Psoas muscle (tissue), 8 donors: Measurements from ENCODE around the gene BHLHA15. TPM values are rescaled to one million over a fixed set of nuclear protein-coding genes. Genes with fewer than 3 reads are reported as not detected.

Source experiments
- ATAC-seq, 4 donors: fragments of 200-7000 bp; cut with Tn5 transposase; one replicate each; pipeline ENCODE4 v1.9.1; 2020; ENCODE audit warnings: moderate library complexity in 3 of 4, mild to moderate bottlenecking in 2 of 4
- DNase-seq, 2 donors: peaks; one replicate each; pipeline ENCODE4 v3.0.0-alpha.2; 2020
- H3K27ac ChIP-seq: fragments of 200-600 bp; one replicate; pipeline ENCODE4 v1.8.0; 2022
- H3K27me3 ChIP-seq, 3 donors: fragments of 200-600 bp in 1 of 3; one replicate each; pipeline versions ENCODE4 v1.6.1 to v1.8.0; 2013 to 2022; ENCODE audit warnings: low read length in 2 of 3, mild to moderate bottlenecking in 2 of 3, moderate library complexity in 1 of 3; ENCODE audit not compliant: insufficient read depth in 3 of 3
- H3K36me3 ChIP-seq, 2 donors: fragments of 200-600 bp in 1 of 2; one replicate each; pipeline versions ENCODE4 v1.6.1 to v1.8.0; 2013 to 2022; ENCODE audit warnings: low read depth in 1 of 2, mild to moderate bottlenecking in 1 of 2, moderate library complexity in 1 of 2; ENCODE audit not compliant: insufficient read depth in 1 of 2
- H3K4me1 ChIP-seq: fragments of 200-600 bp; one replicate; pipeline ENCODE4 v1.8.0; 2022
- H3K4me3 ChIP-seq: fragments of 200-600 bp; one replicate; pipeline ENCODE4 v1.8.0; 2022; ENCODE audit warnings: mild to moderate bottlenecking
- H3K9me3 ChIP-seq: fragments of 200-600 bp; one replicate; pipeline ENCODE4 v1.8.0; 2022
- WGBS, 3 donors: extraction: QIAGEN DNeasy Blood & Tissue Kit; methylation state at CpG; one replicate each; pipeline versions ENCODE4 v1.1.6 to v1.1.7; 2013; 5-methylcytosine and 5-hydroxymethylcytosine counted together
- intact Hi-C, 2 donors: fragments of 100-400 bp; cut with DNase I; formaldehyde crosslinking; loops; one replicate each; pipeline versions ENCODE4 v1.11.0 to v1.14.2; 2022
- polyA plus RNA-seq, 3 donors: library from polyadenylated mRNA; stranded (reverse); fragments of 200-250 nt; gene quantifications; one replicate each; pipeline ENCODE4 v1.2.3, GENCODE V29; 2013
- total RNA-seq, 4 donors: library from RNA; stranded (reverse); fragmentation: NEBNext Ultra II Directional in 2 of 4; extraction: Animal tissue kit (Norgen Biotek cat#: 25700) in 2 of 4; gene quantifications; one replicate each; pipeline versions ENCODE4 v1.2.1 to v1.2.4, GENCODE V29; 2021 to 2023
- TF ChIP-seq, protein P1 (sequence below): fragments of 200-600 bp; IDR thresholded peaks from one replicate; pipeline ENCODE4 v1.8.0; 2022; ENCODE audit warnings: antibody characterized with exemption
- donor health status: healthy with polysubstance abuse.
- donor health status: DM: no; HTN: no; CAD: no; lungs with moderate emphysema.
- donor health status: Bipolar disorder and iron deficiency.
- donor health status: healthy.
- donor health status: DM: yes; HTN: yes; CAD: no.
- donor health status: DM: no; HTN: no; CAD: no.
- donor health status: DM: no; HTN: no; CAD: no.
- donor health status: DM: yes; HTN: yes; CAD: no.

BHLHA15 gene
- total and polyA plus RNA-seq, 7 donors = not detected

DNA sequence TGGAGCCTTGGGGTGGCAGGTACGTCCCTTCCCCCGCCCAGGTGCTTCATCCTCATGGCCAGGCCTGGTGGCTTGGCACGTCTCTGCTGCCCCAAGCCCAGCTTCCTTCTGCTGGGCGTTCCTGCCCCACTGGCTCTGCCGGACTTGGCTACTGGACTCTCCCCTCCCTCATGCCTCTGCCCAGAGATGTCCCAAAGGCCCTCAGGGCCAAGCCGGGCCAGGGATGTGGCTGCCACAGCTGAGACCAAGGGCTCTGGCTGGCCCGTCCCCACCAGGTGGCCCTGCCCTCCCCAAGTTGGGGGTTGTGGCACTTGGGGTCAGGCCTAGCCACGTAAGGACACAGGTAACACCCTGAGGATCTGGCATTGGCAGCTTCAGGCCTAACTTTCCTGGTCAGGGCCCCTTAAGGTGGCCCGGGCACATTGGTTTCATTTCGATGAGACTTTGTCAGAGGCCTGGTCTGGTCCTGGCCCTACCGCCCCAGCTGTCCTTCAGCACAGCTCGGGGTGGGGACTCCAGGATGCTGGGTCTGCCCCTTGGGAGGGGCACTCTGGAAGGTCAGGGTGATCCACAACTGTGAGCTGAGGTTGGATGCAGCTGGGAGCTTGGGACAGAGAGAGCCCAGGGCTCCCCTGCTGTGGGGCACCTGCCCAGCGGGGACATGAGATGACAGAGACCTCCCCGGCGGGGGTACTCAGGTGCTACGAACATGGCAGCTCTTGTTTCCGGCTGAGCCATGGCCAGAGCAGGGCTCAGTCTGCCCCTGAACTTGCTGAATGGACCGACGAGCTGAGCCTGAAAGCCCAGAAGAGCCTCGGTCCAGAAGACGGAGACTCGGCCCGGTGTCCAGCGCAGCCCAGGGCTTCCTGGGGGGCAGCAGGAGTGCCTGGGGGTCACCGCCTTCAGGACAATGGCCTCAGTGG, 2.9 kb downstream of the BHLHA15 start:
- Histone ChIP-seq H3K36me3 (peaks cover 0 to 10% of the 10 kb centered on the region in 2 donors), H3K27me3 (peaks cover 0 to 4% (median 4%) of the 10 kb centered on the region in 3 donors), H3K4me3 (no peak overlapping the region), H3K4me1 (no peaks in the 10 kb centered on the region), H3K9me3 (no peaks in the 10 kb centered on the region), H3K27ac (no peak overlapping the region)
- DNase-seq = peak in 1 of 2 donors; percentile 44
- intact Hi-C loops = no loop called here
- 67 to 72% (median 67%) methylated on average over 25 of the region's 25 CpGs for WGBS, 3 donors
- peak in 2 of 4 donors; percentile 20 to 34 for ATAC-seq
- TF ChIP-seq, protein P1, sequence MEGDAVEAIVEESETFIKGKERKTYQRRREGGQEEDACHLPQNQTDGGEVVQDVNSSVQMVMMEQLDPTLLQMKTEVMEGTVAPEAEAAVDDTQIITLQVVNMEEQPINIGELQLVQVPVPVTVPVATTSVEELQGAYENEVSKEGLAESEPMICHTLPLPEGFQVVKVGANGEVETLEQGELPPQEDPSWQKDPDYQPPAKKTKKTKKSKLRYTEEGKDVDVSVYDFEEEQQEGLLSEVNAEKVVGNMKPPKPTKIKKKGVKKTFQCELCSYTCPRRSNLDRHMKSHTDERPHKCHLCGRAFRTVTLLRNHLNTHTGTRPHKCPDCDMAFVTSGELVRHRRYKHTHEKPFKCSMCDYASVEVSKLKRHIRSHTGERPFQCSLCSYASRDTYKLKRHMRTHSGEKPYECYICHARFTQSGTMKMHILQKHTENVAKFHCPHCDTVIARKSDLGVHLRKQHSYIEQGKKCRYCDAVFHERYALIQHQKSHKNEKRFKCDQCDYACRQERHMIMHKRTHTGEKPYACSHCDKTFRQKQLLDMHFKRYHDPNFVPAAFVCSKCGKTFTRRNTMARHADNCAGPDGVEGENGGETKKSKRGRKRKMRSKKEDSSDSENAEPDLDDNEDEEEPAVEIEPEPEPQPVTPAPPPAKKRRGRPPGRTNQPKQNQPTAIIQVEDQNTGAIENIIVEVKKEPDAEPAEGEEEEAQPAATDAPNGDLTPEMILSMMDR = no peak

DNA sequence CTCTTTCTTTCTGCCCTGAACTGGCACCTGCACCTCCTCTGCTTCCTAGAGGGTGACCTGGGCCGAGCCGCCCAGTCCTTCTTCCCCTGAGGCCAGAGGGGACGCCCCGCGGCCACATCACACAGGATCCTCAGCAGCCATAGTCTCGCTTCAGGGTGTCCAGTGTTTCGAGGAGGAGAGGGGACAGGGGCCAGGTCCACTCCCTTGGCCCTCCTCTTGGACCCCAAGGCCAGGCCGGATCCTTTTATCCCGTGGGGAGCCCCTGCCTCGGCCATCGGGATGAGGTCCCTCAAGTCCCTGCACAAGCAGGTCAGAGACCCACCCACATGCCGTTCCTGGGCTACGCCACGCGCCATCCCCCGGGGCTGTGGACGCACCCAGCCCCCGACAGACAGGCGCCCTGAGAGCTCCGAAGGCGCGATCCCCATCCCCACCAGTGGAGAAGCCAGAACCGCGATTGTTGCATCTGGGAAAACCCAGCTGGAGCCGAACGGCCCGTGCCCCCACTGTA, 3.6 kb downstream of the BHLHA15 start:
- H3K36me3 ChIP-seq = peaks cover 0 to 14% of the 10 kb centered on the region in 2 donors
- no peaks in the 10 kb centered on the region for H3K9me3 ChIP-seq
- no peaks in the 10 kb centered on the region for H3K4me1 ChIP-seq
- H3K27ac ChIP-seq = no peak overlapping the region
- 89 to 92% (median 91%) methylated on average over 27 of the region's 27 CpGs for WGBS, 3 donors
- intact Hi-C loops = no loop called here
- no peak for ATAC-seq
- peaks cover 0 to 4% (median 4%) of the 10 kb centered on the region in 3 donors for H3K27me3 ChIP-seq
- TF ChIP-seq, protein P1 = no peak
- H3K4me3 ChIP-seq = no peak overlapping the region
- DNase-seq = peak in 1 of 2 donors; percentile 19

DNA sequence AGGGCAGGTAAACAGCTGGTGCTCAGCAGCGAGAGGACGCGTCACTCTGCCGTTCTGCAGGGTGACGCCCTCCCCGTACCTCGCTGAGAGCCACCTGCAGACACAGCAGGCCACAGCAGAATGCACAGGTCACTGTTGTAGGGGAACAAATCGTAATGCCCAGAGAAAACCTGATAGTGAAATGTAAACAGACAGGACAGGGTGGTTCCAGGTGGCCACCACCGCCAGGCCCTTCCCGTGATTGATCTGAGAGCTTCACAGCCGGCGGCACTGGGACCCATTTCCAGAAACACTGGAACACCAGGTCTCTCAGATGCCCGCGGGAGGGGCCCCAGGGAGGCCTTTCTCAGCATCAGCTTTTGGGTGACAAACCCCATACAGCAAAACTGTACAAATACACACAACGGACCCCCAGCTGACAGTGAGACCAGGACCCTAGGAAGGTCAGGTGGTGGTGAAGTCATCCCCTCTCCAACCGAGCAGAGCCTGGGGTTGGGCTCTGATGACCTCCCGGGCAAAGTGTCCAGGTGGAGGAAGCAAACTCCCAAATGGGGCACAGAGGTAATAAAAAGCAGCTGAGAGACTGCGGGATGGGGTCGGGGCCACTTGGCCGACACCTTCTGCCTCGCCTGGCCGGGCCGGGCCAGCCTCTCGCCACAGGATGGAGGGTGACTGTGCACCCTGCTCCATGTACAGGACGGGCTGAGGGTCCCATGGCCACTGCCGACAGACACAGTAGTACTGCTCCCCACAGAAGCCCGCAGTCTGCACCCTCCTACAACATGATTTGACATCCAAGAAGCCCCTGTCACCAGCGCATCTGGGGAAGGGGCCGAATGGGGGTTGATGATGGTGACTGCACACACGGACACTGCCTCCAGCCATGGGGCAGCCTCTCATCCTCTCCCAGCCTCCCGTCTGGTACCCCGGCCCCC, 4.6 kb downstream of the BHLHA15 start:
- H3K4me1 ChIP-seq = no peaks in the 10 kb centered on the region
- ATAC-seq (no peak), DNase-seq (peak in 1 of 2 donors; percentile 43)
- TF ChIP-seq, protein P1 = no peak
- peaks cover 0 to 4% (median 3%) of the 10 kb centered on the region in 3 donors for H3K27me3 ChIP-seq
- H3K4me3 ChIP-seq = no peak overlapping the region
- H3K27ac ChIP-seq = no peak overlapping the region
- peaks cover 0 to 20% of the 10 kb centered on the region in 2 donors for H3K36me3 ChIP-seq
- WGBS, 3 donors = 88 to 92% (median 90%) methylated on average over 32 of the region's 32 CpGs
- no peaks in the 10 kb centered on the region for H3K9me3 ChIP-seq
- intact Hi-C loops = no loop called here

DNA sequence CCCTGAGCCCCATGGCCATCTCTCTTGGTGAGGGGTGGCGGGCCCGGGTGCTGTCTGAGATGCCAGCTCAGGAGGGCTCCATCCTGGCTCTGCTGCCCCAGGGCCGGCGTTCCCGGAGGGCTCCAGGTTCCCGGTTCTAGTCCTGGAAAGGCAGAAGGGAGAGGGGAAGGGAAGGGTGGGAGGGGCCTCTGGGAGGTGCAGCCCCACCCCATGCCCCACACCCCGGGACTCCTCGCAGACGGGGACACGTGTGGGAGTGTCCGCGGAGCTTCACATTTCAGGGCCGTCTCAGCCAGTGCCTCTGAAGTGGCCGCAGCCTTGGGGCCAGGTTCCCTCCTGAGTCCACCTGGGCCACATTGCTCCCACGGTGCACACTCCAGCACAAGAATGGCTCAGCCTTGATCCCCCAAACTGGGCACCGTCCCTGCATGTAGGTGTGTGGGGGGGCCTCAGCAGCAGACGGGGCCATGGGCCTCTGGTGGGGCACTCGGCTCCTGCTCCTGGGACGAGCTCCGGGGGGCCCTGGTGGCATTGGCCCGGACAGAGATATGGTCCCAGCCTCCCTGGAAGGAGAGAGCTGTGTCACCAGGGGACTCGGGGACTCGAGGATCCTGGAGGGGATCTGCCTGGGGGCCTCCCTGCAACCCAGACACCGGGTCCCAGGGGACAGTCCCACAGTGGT, 5.8 kb downstream of the BHLHA15 start:
- WGBS, 3 donors = 87 to 91% (median 88%) methylated on average over 20 to 24 of the region's 24 CpGs
- H3K27me3 ChIP-seq = no peaks in the 10 kb centered on the region
- H3K27ac ChIP-seq = no peak overlapping the region
- H3K36me3 ChIP-seq = peaks cover 0 to 32% of the 10 kb centered on the region in 2 donors
- intact Hi-C loops = no loop called here
- TF ChIP-seq, protein P1 = no peak
- no peak overlapping the region for H3K4me3 ChIP-seq
- DNase-seq (peak in 1 of 2 donors; percentile 27), ATAC-seq (no peak)
- H3K4me1 ChIP-seq = no peaks in the 10 kb centered on the region
- no peaks in the 10 kb centered on the region for H3K9me3 ChIP-seq
